CD14-positive monocyte (primary cell): ENCODE data around the gene TEN1. TPM values are rescaled to one million over a fixed set of nuclear protein-coding genes. Genes with fewer than 3 reads are reported as not detected.

ENCODE experiments used
- DNase-seq, 3 donors: peaks; one replicate each; pipeline ENCODE4 v3.0.0-alpha.2; 2011 to 2022
- H2AFZ ChIP-seq: 2 replicates; pipeline ENCODE4 v1.6.0; 2012; ENCODE audit warnings: mild to moderate bottlenecking, low read depth, low read length, inconsistent platforms; ENCODE audit not compliant: insufficient read depth, poor library complexity, severe bottlenecking
- H3K27ac ChIP-seq, 2 donors: 1 replicate in 1 of 2; 2 replicates in 1 of 2; pipeline ENCODE4 v1.5.1; 2012 to 2013; ENCODE audit warnings: low read length in 2 of 2, control low read depth in 1 of 2, inconsistent platforms in 1 of 2, low read depth in 1 of 2, mild to moderate bottlenecking in 1 of 2
- H3K27me3 ChIP-seq, 2 donors: one replicate each; pipeline versions ENCODE4 v1.6.0 to v1.6.1; 2011 to 2013; ENCODE audit warnings: low read length in 2 of 2; ENCODE audit not compliant: control insufficient read depth in 2 of 2, insufficient read depth in 2 of 2
- H3K36me3 ChIP-seq, 2 donors: replicated peaks in 1 of 2; 1 replicate in 1 of 2; 2 replicates in 1 of 2; pipeline versions ENCODE4 v1.5.1 to v1.6.1; 2012 to 2013; ENCODE audit warnings: low read length in 2 of 2, control low read depth in 1 of 2, inconsistent platforms in 1 of 2, mild to moderate bottlenecking in 1 of 2; ENCODE audit not compliant: insufficient read depth in 2 of 2, control insufficient read depth in 1 of 2
- H3K4me1 ChIP-seq, 2 donors: 1 replicate in 1 of 2; 2 replicates in 1 of 2; pipeline versions ENCODE4 v1.5.1 to v1.6.1; 2012 to 2013; ENCODE audit warnings: low read length in 2 of 2, control low read depth in 1 of 2, inconsistent platforms in 1 of 2, mild to moderate bottlenecking in 1 of 2, moderate library complexity in 1 of 2; ENCODE audit not compliant: insufficient read depth in 2 of 2, control insufficient read depth in 1 of 2
- H3K4me2 ChIP-seq: replicated peaks from 2 replicates; pipeline ENCODE3; 2012; ENCODE audit warnings: low read length, moderate library complexity, mild to moderate bottlenecking; ENCODE audit not compliant: poor library complexity, severe bottlenecking; ENCODE audit errors: extremely low read depth
- H3K4me3 ChIP-seq, 3 experiments: fragments of 200-600 bp in 1 of 3; sonication (generic) in 1 of 3; replicated peaks in 1 of 3; 1 replicate in 2 of 3; 2 replicates in 1 of 3; pipeline ENCODE4 v1.5.1; 2011 to 2013; ENCODE audit warnings: low read length in 3 of 3, mild to moderate bottlenecking in 3 of 3, control low read depth in 2 of 3, low read depth in 2 of 3, inconsistent platforms in 1 of 3, moderate library complexity in 1 of 3
- H3K79me2 ChIP-seq: 2 replicates; pipeline ENCODE4 v1.6.0; 2012; ENCODE audit warnings: mild to moderate bottlenecking, control low read depth, inconsistent platforms, low read length, moderate library complexity; ENCODE audit not compliant: insufficient read depth
- H3K9ac ChIP-seq: 2 replicates; pipeline ENCODE4 v1.6.0; 2017; ENCODE audit warnings: low read length, mild to moderate bottlenecking; ENCODE audit not compliant: insufficient read depth, poor library complexity, severe bottlenecking
- H3K9me3 ChIP-seq, 2 donors: replicated peaks in 1 of 2; 1 replicate in 1 of 2; 2 replicates in 1 of 2; pipeline versions ENCODE4 v1.5.1 to v1.6.1; 2012 to 2013; ENCODE audit warnings: low read length in 2 of 2, control low read depth in 1 of 2; ENCODE audit not compliant: control insufficient read depth in 1 of 2, insufficient read depth in 1 of 2
- H4K20me1 ChIP-seq: 2 replicates; pipeline ENCODE4 v1.6.0; 2012; ENCODE audit warnings: mild to moderate bottlenecking, low read length, control low read depth, moderate library complexity; ENCODE audit not compliant: insufficient read depth
- H3K27ac Mint-ChIP-seq, 7 donors: one replicate each; pipeline ENCODE4 v1.8.0; 2020; ENCODE audit warnings: mild to moderate bottlenecking in 7 of 7, mixed read lengths in 7 of 7, moderate library complexity in 6 of 7, inconsistent platforms in 2 of 7
- H3K27me3 Mint-ChIP-seq, 3 donors: one replicate each; pipeline ENCODE4 v1.8.0; 2021 to 2022; ENCODE audit warnings: low read depth in 3 of 3, mild to moderate bottlenecking in 3 of 3, mixed read lengths in 3 of 3, moderate library complexity in 3 of 3, inconsistent platforms in 1 of 3
- H3K36me3 Mint-ChIP-seq, 2 donors: one replicate each; pipeline ENCODE4 v1.8.0; 2020; ENCODE audit warnings: mixed read lengths in 2 of 2, inconsistent platforms in 1 of 2, mild to moderate bottlenecking in 1 of 2
- H3K4me1 Mint-ChIP-seq: one replicate; pipeline ENCODE4 v1.8.0; 2020; ENCODE audit warnings: mild to moderate bottlenecking, mixed read lengths
- H3K4me3 Mint-ChIP-seq, 2 donors: one replicate each; pipeline ENCODE4 v1.8.0; 2020; ENCODE audit warnings: mild to moderate bottlenecking in 2 of 2, mixed read lengths in 2 of 2, moderate library complexity in 1 of 2
- H3K9me3 Mint-ChIP-seq, 7 donors: one replicate each; pipeline ENCODE4 v1.8.0; 2020 to 2022; ENCODE audit warnings: mixed read lengths in 7 of 7, mild to moderate bottlenecking in 6 of 7, moderate library complexity in 6 of 7, inconsistent platforms in 2 of 7
- CTCF ChIP-seq: fragments of 200-600 bp; IDR thresholded peaks from one replicate; pipeline ENCODE4 v1.8.0; 2022; ENCODE audit warnings: antibody characterized with exemption, mild to moderate bottlenecking
- WGBS: methylation state at CpG from one replicate; pipeline ENCODE4 v1.1.5; 2013; ENCODE audit warnings: missing lambda C conversion rate; ENCODE audit not compliant: insufficient coverage; 5-methylcytosine and 5-hydroxymethylcytosine counted together
- intact Hi-C, 2 donors: fragments of 100-400 bp; cut with micrococcal nuclease; formaldehyde crosslinking; loops; one replicate each; pipeline versions ENCODE4 v1.15.0 to v1.15.1; 2023
- polyA plus RNA-seq, 3 donors: library from polyadenylated mRNA; depleted of rRNA in 1 of 3; unstranded in 2 of 3; stranded (reverse) in 1 of 3; fragments of 300-500 nt in 2 of 3; fragments of >200 nt in 1 of 3; fragmentation: Illumina TruSeq in 2 of 3; gene quantifications; 1 replicate in 2 of 3; 2 replicates in 1 of 3; pipeline ENCODE4 v1.2.3, GENCODE V29; 2012 to 2021

TEN1 gene
- polyA plus RNA-seq, 3 donors, result 22.4 to 37.2 (median 31.3) TPM

- Mint-ChIP-seq H3K4me3 (no peak overlapping the region), H3K4me1 (peaks cover 1% of the 10 kb centered on the region), H3K27ac (no peak overlapping the region), H3K27me3 (peaks cover 1 to 7% (median 2%) of the 10 kb centered on the region in 3 donors), H3K9me3 (peaks cover 0 to 1% (median 0%) of the 10 kb centered on the region in 7 donors), H3K36me3 (no peaks in the 10 kb centered on the region)
- Histone ChIP-seq H3K79me2 (no peaks in the 10 kb centered on the region), H3K27me3 (no peaks in the 10 kb centered on the region), H3K9me3 (no peaks in the 10 kb centered on the region), H3K4me3 (no peak overlapping the region), H3K27ac (no peak overlapping the region), H3K4me2 (no peak overlapping the region), H4K20me1 (no peaks in the 10 kb centered on the region), H3K36me3 (no peaks in the 10 kb centered on the region), H3K4me1 (no peaks in the 10 kb centered on the region), H3K9ac (no peak overlapping the region), H2AFZ (no peak overlapping the region)
- no peak for TF ChIP-seq CTCF
- intact Hi-C loops, result loop anchor here (2.0 to 5.0 kb wide), 2 partner anchors 282 to 284 kb away; no protein-coding TSS in a partner anchor
- 83% methylated on average over 26 of the region's 26 CpGs for WGBS
- DNase-seq, result no peak
These were observed 35.9 kb downstream of the TEN1 start for GRCh38 chr17:76014925-76015261.

GRCh38 chr17:76017481-76018339 lies 38.7 kb downstream of the TEN1 start:
- Histone ChIP-seq H3K36me3 (no peaks in the 10 kb centered on the region), H3K79me2 (no peaks in the 10 kb centered on the region), H3K4me1 (no peaks in the 10 kb centered on the region), H4K20me1 (no peaks in the 10 kb centered on the region), H3K9me3 (no peaks in the 10 kb centered on the region), H3K27ac (no peak overlapping the region), H3K4me3 (no peak overlapping the region), H3K4me2 (no peak overlapping the region), H2AFZ (no peak overlapping the region), H3K9ac (no peak overlapping the region), H3K27me3 (no peaks in the 10 kb centered on the region)
- Mint-ChIP-seq H3K9me3 (peaks cover 0 to 1% (median 0%) of the 10 kb centered on the region in 7 donors), H3K4me3 (no peak overlapping the region), H3K36me3 (no peaks in the 10 kb centered on the region), H3K4me1 (peaks cover 1% of the 10 kb centered on the region), H3K27me3 (peaks cover 0 to 27% (median 2%) of the 10 kb centered on the region in 3 donors), H3K27ac (no peak overlapping the region)
- intact Hi-C loops, result no loop called here
- TF ChIP-seq CTCF, result no peak
- no peak for DNase-seq
- WGBS, result 97% methylated on average over 15 of the region's 21 CpGs
